Vagina (tissue), 2 donors: Measurements from ENCODE around the gene TTC23. TPM values are rescaled to one million over a fixed set of nuclear protein-coding genes. Genes with fewer than 3 reads are reported as not detected.

ENCODE experiments used
- DNase-seq, 2 donors: peaks; one replicate each; pipeline ENCODE4 v3.0.0-alpha.2; 2017; ENCODE audit errors: extremely low spot score in 2 of 2
- H3K27ac ChIP-seq: fragments of 200-600 bp; sonication (generic); one replicate; pipeline ENCODE4 v1.5.1; 2019
- H3K27me3 ChIP-seq: fragments of 200-600 bp; sonication (generic); one replicate; pipeline ENCODE4 v1.5.1; 2019
- H3K36me3 ChIP-seq, 2 donors: fragments of 200-600 bp; sonication (generic); one replicate each; pipeline ENCODE4 v1.5.1; 2017 to 2019
- H3K4me1 ChIP-seq: fragments of 200-600 bp; sonication (generic); one replicate; pipeline ENCODE4 v1.5.1; 2019
- H3K4me3 ChIP-seq, 2 donors: fragments of 200-600 bp; sonication (generic); 1 replicate in 1 of 2; 2 replicates in 1 of 2; pipeline ENCODE4 v1.5.1; 2016 to 2019
- H3K9me3 ChIP-seq: fragments of 200-600 bp; sonication (generic); one replicate; pipeline ENCODE4 v1.5.1; 2019
- POLR2A ChIP-seq, 2 donors: fragments of 450-650 bp; IDR thresholded peaks; one replicate each; pipeline ENCODE4 v1.6.1; 2017; ENCODE audit warnings: antibody characterized with exemption in 2 of 2, mild to moderate bottlenecking in 2 of 2, moderate library complexity in 2 of 2
- POLR2AphosphoS5 ChIP-seq, 2 donors: sonication (generic); formaldehyde crosslinking; IDR thresholded peaks; one replicate each; pipeline ENCODE4 v1.9.0; 2017; ENCODE audit warnings: antibody characterized with exemption in 2 of 2, mild to moderate bottlenecking in 2 of 2, low read depth in 1 of 2; ENCODE audit not compliant: insufficient read depth in 1 of 2
- intact Hi-C: fragments of 100-400 bp; cut with DNase I; formaldehyde crosslinking; loops from one replicate; pipeline ENCODE4 v1.15.1; 2023
- total RNA-seq: library from RNA; depleted of rRNA; stranded (reverse); fragments of >200 nt; gene quantifications from one replicate; pipeline ENCODE4 v1.2.3, GENCODE V29; 2016
- TF ChIP-seq, protein P1 (sequence below), 3 experiments: fragments of 450-650 bp in 2 of 3; fragments of 200-600 bp in 1 of 3; sonication (generic) in 1 of 3; IDR thresholded peaks; one replicate each; pipeline ENCODE4 v1.5.1; 2017 to 2019; ENCODE audit warnings: antibody characterized with exemption in 3 of 3, mild to moderate bottlenecking in 2 of 3, moderate library complexity in 2 of 3

Gene TTC23
- total RNA-seq, 1 donor from 2014 or later, result 64.1 TPM

DNA sequence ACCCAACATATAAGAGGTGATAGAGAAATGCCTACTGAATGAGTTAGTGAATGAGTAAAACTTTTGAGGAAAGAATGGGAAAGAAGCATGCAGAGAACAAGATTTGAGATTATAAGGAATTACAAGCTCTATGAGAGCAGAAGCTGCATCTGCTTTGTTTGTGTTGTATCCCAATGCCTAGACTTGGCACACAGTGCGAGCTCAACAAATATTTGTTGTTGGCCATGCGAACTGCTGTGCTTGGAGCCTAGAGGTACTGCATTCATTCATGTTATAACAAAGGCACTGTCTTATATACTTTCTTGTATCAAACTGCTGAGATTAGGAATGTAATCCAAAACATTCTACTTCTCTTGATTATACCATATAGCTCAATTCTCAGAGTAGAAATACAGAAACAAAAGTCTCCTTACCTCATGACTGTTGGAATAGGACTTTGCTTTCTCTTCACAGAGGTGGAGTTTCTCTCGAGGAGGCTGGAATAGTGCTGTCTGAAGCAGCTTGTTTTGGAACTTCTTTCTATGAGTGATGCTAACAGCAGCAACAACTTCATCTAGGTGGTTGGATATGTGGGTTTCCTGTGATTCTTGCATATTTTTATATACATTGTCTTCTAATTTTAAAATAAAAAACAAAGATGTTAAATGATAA, 21.1 kb downstream of the TTC23 start:
- TF ChIP-seq, protein P1, sequence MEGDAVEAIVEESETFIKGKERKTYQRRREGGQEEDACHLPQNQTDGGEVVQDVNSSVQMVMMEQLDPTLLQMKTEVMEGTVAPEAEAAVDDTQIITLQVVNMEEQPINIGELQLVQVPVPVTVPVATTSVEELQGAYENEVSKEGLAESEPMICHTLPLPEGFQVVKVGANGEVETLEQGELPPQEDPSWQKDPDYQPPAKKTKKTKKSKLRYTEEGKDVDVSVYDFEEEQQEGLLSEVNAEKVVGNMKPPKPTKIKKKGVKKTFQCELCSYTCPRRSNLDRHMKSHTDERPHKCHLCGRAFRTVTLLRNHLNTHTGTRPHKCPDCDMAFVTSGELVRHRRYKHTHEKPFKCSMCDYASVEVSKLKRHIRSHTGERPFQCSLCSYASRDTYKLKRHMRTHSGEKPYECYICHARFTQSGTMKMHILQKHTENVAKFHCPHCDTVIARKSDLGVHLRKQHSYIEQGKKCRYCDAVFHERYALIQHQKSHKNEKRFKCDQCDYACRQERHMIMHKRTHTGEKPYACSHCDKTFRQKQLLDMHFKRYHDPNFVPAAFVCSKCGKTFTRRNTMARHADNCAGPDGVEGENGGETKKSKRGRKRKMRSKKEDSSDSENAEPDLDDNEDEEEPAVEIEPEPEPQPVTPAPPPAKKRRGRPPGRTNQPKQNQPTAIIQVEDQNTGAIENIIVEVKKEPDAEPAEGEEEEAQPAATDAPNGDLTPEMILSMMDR (IDR thresholded peaks at IDR 0.05), result no peak
- TF ChIP-seq POLR2AphosphoS5 (IDR thresholded peaks at IDR 0.05; ENCODE audit: insufficient read depth in 1 of 2, low read depth in 1 of 2) (no peak), POLR2A (IDR thresholded peaks at IDR 0.05) (no peak)
- H3K27me3 ChIP-seq, result no peaks in the 10 kb centered on the region
- H3K4me1 ChIP-seq, result no peaks in the 10 kb centered on the region
- no peak for DNase-seq
- H3K9me3 ChIP-seq, result no peaks in the 10 kb centered on the region
- intact Hi-C loops, result no loop called here
- no peak overlapping the region for H3K27ac ChIP-seq
- H3K4me3 ChIP-seq, result no peak overlapping the region
- peaks cover 0 to 18% of the 10 kb centered on the region in 2 donors for H3K36me3 ChIP-seq

DNA sequence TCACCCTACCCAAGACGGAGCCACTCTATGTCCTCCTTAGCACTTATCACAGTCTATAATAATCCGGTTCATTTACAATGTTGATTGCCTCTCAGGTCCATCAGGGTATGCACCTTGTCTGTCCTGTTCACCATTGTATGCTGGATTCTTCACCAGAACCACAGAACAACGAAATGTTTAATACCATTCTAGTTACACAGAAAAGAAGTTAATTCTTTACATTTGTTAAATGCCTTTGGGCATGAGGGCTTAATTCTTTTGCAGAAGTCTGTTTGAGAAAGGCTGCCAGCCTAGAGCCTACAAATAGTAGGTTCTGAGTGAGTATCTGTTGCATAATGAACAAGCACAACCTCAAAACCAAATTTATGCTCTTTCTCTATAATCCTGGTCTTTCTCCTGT, 22.6 kb downstream of the TTC23 start:
- H3K27ac ChIP-seq, result no peak overlapping the region

DNA sequence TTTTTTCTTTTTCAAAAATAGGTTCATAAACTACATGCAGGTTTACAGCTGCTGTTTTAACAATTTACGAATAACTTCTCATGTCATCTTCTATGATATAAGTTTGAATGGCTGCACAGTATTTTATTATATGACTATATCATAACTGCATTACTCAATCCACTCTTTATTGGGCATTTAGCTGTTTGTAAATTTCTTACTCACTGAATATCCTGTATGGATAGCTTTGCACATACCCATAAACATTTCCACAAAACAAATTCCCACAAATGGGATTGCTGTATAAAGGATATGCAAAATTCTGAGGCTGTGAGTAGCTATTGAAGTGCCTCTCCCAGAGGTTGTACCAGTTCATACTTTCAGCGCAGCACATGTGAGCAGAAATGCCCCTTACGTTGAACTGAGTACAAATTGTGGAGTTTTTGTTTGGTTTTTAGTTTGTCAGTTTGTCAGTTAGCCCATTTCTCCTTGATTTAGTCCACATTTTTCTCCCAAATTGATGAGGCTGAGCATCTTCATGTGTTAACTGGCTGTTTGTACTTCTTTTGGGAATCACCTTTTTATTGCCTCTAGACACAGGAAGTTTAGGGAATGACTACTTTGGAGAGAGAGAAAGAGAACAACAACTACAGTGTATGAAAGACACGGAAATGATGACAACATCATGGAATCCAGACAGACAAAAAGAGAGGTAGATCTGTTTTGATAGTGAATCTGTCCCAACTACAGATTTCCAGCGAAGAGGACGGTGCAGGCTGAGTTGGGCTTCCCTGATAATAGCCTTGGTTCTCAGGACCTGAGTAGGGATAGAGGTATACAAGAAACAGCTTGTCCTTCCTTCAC, 24.8 kb downstream of the TTC23 start:
- Histone ChIP-seq H3K36me3 (peaks cover 0 to 28% of the 10 kb centered on the region in 2 donors), H3K27ac (no peak overlapping the region), H3K9me3 (no peaks in the 10 kb centered on the region), H3K27me3 (no peaks in the 10 kb centered on the region), H3K4me3 (no peak overlapping the region), H3K4me1 (no peaks in the 10 kb centered on the region)
- intact Hi-C loops, result no loop called here
- no peak for DNase-seq
- no peak for TF ChIP-seq POLR2A (IDR thresholded peaks at IDR 0.05)
- TF ChIP-seq, protein P1 (IDR thresholded peaks at IDR 0.05), result no peak
- TF ChIP-seq POLR2AphosphoS5 (IDR thresholded peaks at IDR 0.05; ENCODE audit: insufficient read depth in 1 of 2, low read depth in 1 of 2), result no peak

More for the DNA sequence above, 22.6 kb downstream of the TTC23 start:
- no peak for TF ChIP-seq POLR2AphosphoS5 (IDR thresholded peaks at IDR 0.05; ENCODE audit: insufficient read depth in 1 of 2, low read depth in 1 of 2)
- no peak for TF ChIP-seq POLR2A (IDR thresholded peaks at IDR 0.05)
- TF ChIP-seq, protein P1 (IDR thresholded peaks at IDR 0.05), result no peak
- DNase-seq, result no peak
- Histone ChIP-seq H3K9me3 (no peaks in the 10 kb centered on the region), H3K27me3 (no peaks in the 10 kb centered on the region), H3K4me3 (no peak overlapping the region), H3K4me1 (no peaks in the 10 kb centered on the region), H3K36me3 (peaks cover 0 to 18% of the 10 kb centered on the region in 2 donors)
- intact Hi-C loops, result no loop called here

DNA sequence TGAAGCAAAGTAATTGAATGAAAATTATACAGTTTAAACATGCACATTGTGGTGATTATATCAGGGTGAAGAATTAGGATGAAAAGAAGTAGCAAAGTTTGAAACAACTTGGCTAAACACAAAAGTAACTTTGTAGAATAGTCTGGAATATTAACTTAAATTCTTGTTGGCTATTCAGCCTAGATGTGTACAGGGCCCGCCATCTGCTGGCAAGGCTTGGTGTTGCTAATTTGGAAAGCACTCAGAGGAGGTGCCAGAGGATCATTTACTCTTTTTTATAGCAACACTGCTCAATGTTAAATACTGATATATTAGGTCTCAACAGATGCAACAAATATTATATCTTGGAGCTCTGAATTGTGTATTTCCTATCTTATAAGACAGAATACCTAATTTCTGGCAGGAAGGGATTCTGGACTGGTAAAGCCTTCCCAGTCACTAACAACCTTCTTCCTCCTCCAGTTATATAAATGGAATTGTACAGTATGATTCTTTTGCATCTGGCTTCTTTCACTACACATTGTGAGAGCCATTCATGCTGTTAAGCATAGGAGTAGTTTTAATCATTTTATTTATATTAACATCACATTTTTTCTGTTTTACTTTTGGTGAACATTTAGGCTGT, 36.1 kb downstream of the TTC23 start:
- Histone ChIP-seq H3K4me3 (no peak overlapping the region), H3K4me1 (no peaks in the 10 kb centered on the region), H3K27ac (no peak overlapping the region), H3K9me3 (no peaks in the 10 kb centered on the region), H3K36me3 (peaks cover 0 to 11% of the 10 kb centered on the region in 2 donors), H3K27me3 (no peaks in the 10 kb centered on the region)
- TF ChIP-seq, protein P1 (IDR thresholded peaks at IDR 0.05), result peak; percentile 69 to 91 (median 89)
- TF ChIP-seq POLR2A (IDR thresholded peaks at IDR 0.05) (no peak), POLR2AphosphoS5 (IDR thresholded peaks at IDR 0.05; ENCODE audit: insufficient read depth in 1 of 2, low read depth in 1 of 2) (peak in 1 of 2 donors; percentile 34)
- no peak for DNase-seq
- intact Hi-C loops, result loop anchor here (2.0 kb wide), 1 partner anchor 108 kb away; the partner anchor contains the start of gene SYNM
